ENCODE data around the gene PCDHA1.
"Not testable (repeated sequence)": the region's sequence is repeated elsewhere in the genome, so short reads cannot be mapped to it uniquely, and the experiment has no call there.

Gene PCDHA1

DNA sequence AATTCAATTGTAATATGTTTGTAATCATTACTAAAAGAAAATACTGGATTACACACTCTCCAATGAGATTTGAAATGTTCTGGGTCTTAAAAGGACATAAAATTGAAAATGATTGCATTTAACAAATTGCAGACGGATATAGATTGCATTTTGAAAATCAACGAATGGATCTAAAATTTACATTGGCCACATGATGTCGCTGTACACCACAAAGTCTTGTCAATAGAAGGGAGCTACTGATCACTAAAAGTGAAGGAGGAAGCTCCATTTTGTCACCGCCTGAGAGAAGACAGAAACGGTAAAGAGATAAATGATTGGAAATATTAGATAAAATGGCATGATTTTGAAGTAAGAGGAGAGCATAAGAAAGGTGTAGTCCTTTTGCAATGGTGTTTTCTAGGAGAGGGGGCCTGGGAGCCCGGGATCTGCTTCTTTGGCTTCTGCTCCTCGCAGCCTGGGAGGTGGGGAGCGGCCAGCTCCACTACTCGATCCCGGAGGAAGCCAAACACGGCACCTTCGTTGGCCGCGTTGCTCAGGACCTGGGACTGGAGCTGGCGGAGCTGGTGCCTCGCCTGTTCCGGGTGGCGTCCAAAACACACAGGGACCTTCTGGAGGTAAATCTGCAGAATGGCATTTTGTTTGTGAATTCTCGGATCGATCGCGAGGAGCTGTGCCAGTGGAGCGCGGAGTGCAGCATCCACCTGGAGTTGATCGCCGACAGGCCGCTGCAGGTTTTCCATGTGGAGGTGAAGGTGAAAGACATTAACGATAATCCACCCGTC is at the start of gene PCDHA1:
PCDHA1 (plus strand) TSS at position 236 of the 782 bp plus-strand sequence.
- no peak for DNase-seq (ENCODE audit: low spot score)

DNA sequence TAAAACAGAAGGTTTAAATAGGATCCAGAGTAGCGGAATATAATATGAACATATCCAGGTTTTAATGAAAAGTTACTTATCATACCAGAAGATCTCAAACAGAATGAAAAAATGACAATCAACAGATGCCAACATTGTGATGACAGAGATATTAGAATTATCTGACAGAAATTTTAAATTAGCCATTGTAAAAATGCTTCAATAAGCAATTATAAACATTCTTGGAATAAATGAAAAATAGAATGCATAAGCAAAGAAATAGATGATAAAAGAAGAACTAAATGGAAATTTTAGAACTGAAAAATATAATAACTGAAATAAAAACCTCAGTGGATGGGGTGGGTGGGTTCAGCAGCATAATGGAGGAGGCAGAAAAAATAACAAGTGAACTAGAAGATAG is 48.5 kb upstream of the PCDHA1 start:
- DNase-seq (ENCODE audit: low spot score) = no peak

DNA sequence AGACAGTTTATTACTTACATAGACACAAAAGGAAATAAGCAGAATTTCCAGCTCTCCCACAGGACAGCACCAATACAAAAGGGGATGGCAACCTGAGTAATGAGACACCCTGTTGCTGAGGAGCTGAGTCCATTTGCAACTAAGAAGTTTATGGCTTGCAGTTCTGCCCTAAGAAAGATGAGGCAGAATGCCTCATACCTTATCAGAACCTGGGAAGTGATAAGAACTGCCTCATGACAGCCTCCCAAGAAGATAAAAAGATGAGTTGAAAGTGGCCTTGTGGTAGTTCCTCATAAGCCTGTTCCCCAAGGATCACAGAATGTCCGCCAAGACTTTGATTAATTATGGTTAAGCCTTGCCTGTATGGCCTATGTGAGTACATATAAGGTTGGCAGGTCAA is 44.0 kb upstream of the PCDHA1 start:
- no peak for DNase-seq (ENCODE audit: low spot score)

DNA sequence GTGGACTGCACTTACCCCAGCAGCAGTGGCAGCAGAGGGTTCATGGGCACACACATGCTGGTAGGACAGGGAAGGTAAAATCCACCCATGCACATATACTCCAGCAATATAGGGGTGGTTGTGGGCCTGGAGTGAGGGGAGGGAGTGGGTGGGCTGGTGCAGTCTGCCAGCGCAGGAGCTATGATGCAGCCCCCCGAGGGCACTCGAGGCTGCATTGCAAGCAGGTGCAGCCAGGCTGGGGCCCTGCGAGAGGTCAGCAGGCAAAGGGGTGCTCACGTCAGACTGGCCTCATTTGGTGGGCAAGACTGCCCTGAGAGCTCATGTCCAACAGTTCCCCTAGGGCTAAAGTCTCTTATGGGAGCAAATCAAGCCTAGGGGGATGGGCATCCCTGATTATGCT is 32.4 kb upstream of the PCDHA1 start:
- DNase-seq (ENCODE audit: low spot score) = no peak

DNA sequence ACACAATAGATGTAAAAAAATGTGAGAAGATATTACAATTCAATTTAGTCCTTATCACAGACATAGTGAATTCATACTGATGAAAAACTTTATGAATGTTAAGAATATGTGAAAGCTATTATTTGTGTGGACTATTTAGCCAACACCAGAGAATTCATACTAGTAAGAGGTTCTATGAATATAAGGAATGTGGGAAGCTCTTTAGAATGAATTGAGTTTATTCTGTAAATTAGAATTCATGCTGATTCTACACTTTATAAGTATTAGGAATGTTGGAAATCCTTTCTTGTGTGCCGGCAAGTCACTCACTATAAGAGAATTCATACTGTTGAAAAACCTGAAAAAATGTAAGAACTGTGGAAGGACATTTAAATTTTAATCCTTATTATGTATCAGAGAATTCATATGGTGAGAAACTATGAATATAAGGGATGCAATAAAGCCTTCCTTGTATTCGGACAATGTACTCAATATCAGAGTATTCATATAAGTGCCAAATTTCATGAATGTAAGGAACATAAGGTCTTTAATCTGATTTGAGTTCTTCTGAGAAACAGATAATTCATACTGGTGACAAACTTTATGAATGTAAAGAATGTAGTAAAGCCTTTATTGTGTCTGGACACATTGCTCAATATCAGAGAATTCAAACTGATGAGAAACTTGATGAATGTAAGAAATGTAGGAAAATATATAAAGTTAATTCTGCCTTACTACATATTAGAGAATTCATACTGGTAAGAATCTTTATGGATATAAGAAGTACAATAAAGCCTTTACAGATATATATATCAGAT is 21.6 kb upstream of the PCDHA1 start:
- no peak for DNase-seq (ENCODE audit: low spot score)

DNA sequence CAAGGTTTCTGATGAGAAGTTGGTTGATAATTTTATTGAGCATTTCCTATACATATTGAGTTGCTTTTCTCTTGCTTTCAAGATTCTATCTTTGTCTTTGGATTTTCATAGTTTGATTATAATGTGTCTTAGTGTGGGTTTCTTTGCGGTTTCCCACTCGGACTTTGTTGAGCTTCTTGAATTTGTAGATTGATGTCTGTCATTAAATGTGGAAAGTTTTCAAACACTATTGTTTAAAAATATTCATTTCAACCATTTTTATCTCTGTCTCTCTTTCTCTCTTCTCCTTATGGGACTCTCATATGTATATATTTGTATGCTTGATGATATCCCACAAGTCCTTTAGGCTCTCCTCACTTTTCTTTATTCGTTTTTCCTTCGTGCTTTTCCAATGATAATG is 18.5 kb upstream of the PCDHA1 start:
- DNase-seq (ENCODE audit: low spot score) = no peak

DNA sequence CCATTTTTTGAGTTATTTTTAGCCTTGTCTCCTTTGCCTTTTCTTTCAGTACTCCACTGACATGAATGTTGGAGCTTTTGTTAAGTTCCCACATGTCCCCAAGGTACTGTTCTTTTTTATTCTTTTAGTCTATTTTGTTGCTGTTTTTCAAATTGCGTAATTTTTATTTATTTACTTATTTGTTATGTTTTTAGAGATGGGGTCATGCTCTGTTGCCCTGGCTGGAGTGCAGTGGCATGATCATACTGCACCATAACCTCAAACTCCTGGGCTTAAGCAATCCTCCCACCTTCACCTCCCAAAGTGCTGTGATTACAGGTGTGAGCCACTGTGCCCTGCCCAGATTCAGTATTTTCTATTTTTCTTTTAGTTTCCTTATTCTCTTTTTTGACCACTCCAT is 5.4 kb upstream of the PCDHA1 start:
- no peak for DNase-seq (ENCODE audit: low spot score)

DNA sequence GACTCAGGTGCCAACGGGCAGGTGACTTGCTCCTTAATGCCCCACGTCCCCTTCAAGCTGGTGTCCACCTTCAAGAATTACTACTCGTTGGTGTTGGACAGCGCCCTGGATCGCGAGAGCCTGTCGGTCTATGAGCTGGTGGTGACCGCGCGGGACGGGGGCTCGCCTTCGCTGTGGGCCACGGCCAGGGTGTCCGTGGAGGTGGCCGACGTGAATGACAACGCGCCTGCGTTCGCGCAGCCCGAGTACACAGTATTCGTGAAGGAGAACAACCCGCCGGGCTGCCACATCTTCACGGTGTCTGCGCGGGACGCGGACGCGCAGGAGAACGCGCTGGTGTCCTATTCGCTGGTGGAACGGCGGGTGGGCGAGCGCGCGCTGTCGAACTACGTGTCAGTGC is 1.5 kb downstream of the PCDHA1 start:
- DNase-seq (ENCODE audit: low spot score) = not testable (repeated sequence)

DNA sequence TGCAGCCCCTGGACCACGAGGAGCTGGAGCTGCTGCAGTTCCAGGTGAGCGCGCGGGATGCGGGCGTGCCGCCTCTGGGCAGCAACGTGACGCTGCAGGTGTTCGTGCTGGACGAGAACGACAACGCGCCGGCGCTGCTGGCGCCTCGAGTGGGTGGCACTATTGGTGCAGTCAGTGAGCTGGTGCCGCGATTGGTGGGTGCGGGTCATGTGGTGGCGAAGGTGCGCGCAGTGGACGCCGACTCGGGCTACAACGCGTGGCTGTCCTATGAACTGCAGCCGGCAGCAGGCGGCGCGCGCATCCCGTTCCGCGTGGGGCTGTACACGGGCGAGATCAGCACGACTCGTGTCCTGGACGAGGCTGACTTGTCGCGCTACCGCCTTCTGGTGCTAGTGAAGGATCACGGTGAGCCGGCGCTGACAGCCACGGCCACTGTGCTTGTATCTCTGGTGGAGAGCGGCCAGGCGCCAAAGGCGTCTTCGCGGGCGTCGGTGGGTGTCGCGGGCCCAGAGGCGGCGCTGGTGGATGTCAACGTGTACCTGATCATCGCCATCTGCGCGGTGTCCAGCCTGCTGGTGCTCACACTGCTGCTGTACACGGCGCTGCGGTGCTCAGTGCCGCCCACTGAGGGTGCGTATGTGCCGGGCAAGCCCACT is 2.0 kb downstream of the PCDHA1 start:
- DNase-seq (ENCODE audit: low spot score) = not testable (repeated sequence)

DNA sequence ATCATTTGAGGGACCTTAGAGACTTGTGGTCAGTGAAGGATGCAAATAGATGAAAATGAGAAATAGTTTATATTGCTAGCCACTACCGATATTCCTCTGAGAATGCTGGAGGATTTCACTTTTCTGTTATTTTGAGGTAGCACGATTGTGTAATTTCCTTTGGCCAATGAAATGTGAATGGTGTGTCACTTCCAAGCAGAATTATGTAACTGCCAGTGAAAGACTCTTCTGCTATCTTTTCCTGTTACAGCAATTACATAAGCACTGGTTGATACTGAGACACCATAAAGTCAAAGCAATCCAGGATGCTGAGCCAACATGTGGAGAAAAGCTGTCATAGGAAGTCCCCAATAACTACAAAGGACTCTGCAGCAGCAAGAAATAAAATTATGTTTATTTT is 5.1 kb downstream of the PCDHA1 start:
- DNase-seq (ENCODE audit: low spot score) = no peak

DNA sequence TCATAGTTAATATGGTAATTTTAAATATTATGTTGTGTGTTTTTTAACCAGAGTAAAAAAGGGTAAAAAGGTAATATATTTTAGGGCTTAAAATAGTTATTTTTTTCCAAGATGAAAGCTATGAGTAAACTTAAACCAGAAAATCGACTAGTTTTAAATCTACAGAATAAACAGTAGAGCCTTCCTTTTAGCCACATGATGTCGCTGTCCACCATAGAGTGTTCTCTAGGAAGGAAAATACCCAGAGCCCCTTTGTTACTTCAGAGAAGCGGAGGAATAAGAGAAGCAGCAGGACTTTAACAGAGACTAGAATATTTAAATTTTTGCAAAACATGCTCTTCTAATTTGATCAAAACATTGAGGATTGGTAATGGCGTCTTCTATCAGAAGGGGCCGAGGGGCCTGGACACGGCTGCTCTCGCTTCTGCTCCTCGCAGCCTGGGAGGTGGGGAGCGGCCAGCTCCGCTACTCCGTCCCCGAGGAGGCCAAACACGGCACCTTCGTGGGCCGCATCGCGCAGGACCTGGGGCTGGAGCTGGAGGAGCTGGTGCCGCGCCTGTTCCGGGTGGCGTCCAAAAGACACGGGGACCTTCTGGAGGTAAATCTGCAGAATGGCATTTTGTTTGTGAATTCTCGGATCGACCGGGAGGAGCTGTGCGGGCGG is 8.8 kb downstream of the PCDHA1 start, which contains the start of gene PCDHA2:
PCDHA2 (plus strand) TSS at position 258 of the 664 bp plus-strand sequence.
- DNase-seq (ENCODE audit: low spot score) = no peak

DNA sequence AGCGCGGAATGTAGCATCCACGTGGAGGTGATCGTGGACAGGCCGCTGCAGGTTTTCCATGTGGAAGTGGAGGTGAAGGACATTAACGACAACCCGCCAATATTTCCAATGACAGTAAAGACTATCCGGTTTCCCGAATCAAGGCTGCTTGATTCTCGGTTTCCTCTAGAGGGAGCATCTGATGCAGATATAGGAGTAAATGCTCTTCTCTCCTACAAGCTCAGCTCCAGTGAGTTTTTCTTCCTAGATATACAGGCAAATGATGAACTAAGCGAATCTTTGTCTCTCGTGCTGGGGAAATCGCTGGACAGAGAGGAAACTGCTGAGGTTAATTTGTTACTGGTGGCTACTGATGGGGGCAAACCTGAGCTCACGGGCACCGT is 9.3 kb downstream of the PCDHA1 start:
- no peak for DNase-seq (ENCODE audit: low spot score)

DNA sequence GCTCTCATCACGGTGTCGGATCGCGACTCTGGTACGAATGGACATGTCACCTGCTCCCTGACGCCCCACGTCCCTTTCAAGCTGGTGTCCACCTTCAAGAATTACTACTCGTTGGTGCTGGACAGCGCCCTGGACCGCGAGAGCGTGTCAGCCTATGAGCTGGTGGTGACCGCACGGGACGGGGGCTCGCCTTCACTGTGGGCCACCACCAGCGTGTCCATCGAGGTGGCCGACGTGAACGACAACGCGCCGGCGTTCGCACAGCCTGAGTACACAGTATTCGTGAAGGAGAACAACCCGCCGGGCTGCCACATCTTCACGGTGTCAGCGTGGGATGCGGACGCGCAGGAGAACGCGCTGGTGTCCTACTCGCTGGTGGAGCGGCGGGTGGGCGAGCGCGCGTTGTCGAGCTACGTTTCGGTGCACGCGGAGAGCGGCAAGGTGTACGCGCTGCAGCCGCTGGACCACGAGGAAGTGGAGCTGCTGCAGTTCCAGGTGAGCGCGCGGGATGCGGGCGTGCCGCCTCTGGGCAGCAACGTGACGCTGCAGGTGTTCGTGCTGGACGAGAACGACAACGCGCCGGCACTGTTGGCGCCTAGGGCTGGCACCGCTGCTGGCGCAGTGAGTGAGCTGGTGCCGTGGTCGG is 10.3 kb downstream of the PCDHA1 start:
- DNase-seq (ENCODE audit: low spot score) = not testable (repeated sequence)

DNA sequence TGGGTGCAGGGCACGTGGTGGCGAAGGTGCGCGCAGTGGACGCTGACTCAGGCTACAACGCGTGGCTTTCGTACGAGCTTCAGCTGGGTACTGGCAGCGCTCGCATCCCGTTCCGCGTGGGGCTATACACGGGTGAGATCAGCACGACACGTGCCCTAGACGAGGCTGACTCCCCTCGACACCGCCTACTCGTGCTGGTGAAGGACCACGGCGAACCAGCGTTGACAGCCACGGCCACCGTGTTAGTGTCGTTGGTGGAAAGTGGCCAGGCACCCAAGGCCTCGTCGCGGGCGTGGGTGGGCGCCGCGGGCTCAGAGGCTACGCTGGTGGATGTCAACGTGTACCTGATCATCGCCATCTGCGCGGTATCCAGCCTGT is 10.8 kb downstream of the PCDHA1 start:
- no peak for DNase-seq (ENCODE audit: low spot score)

DNA sequence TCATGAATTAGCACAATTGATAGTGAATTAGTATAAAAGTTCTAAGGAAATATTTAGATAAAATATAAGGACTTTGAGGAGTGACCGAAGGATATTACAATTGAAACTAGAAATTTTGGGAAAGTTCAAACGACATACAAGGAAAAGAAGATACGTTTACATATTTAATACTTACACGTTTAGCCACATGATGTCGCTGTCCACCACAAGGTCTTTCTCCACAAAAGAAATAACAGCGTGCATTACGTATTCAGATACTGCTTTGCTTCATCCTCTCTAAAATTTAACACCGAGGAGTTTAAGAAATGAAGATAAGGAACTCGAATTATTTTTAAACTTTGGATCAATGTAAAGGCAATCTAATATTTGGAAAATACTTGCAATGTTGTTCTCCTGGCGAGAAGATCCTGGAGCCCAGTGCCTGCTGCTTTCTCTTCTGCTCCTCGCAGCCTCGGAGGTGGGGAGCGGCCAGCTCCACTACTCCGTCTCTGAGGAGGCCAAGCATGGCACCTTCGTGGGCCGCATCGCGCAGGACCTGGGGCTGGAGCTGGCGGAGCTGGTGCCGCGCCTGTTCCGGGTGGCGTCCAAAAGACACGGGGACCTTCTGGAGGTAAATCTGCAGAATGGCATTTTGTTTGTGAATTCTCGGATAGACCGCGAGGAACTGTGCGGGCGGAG is 15.0 kb downstream of the PCDHA1 start, which contains the start of gene PCDHA3:
PCDHA3 (plus strand) TSS at position 242 of the 678 bp plus-strand sequence.
- DNase-seq (ENCODE audit: low spot score) = no peak

DNA sequence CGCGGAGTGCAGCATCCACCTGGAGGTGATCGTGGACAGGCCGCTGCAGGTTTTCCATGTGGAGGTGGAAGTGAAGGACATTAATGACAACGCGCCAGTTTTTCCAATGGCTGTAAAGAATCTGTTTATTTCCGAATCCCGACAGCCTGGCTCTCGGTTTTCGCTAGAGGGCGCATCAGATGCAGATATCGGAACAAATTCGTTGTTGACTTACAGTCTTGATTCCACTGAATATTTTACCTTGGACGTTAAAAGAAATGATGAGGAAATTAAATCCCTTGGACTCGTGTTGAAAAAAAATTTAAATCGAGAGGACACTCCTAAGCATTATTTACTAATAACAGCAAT is 15.5 kb downstream of the PCDHA1 start:
- DNase-seq (ENCODE audit: low spot score) = no peak

DNA sequence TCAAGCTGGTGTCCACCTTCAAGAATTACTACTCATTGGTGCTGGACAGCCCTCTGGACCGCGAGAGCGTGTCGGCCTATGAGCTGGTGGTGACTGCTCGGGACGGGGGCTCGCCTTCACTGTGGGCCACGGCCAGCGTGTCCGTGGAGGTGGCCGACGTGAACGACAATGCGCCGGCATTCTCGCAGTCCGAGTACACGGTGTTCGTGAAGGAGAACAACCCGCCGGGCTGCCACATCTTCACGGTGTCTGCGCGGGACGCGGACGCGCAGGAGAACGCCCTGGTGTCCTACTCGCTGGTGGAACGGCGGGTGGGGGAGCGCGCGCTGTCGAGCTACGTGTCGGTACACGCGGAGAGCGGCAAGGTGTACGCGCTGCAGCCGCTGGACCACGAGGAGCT is 16.4 kb downstream of the PCDHA1 start:
- DNase-seq (ENCODE audit: low spot score) = not testable (repeated sequence)

DNA sequence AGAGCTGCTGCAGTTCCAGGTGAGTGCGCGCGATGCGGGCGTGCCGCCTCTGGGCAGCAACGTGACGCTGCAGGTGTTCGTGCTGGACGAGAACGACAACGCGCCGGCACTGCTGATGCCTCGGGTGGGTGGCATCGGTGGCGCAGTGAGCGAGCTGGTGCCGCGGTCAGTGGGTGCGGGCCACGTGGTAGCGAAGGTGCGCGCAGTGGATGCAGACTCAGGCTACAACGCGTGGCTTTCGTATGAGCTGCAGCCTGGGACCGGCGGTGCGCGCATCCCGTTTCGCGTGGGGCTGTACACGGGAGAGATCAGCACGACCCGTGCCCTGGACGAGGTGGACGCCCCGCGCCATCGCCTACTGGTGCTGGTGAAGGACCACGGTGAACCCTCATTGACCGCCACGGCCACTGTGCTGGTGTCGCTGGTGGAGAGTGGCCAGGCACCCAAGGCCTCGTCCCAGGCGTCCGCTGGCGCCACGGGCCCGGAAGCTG is 16.9 kb downstream of the PCDHA1 start:
- DNase-seq (ENCODE audit: low spot score) = no peak

DNA sequence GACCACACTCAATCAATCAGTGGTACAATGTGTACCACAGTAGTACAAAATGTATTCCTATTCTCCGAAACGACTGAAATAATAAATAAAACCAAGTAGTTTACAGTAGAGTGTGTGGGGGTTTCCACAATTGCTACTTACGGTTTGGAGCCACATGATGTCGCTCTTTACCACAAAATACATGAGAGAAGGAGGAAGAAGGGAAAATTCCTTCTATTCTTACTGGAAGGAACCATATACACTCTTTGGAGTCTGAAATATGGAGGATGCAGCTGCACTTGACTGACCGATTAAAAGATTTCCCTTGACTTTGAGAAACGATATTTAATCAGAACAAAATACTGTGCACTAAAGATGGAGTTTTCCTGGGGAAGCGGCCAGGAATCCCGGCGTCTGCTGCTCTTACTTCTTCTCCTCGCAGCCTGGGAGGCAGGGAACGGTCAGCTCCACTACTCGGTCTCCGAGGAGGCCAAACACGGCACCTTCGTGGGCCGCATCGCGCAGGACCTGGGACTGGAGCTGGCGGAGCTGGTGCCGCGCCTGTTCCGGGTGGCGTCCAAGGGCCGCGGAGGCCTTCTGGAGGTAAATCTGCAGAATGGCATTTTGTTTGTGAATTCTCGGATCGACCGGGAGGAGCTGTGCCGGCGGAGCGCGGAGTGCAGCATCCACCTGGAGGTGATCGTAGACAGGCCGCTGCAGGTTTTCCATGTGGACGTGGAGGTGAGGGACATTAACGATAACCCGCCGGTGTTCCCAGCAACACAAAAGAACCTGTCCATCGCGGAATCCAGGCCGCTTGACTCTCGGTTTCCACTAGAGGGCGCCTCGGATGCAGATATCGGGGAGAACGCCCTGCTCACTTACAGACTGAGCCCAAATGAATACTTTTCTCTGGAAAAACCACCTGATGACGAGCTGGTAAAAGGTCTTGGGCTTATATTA is 21.2 kb downstream of the PCDHA1 start, which contains the start of gene PCDHA4:
PCDHA4 (plus strand) TSS at position 235 of the 942 bp plus-strand sequence.
- no peak for DNase-seq (ENCODE audit: low spot score)
